ENCODE results near the gene SERPINB11.
"Not testable (repeated sequence)": the region's sequence is repeated elsewhere in the genome, so short reads cannot be mapped to it uniquely, and the experiment has no call there.

Gene SERPINB11

GRCh38 chr18:63702660-63703059, at the start of gene SERPINB11:
Gene SERPINB11, plus strand, starts transcription at chr18:63702960. Its CDS starts 7,234 bp downstream, at chr18:63710194.
- no peak for DNase-seq (ENCODE audit: low read depth in 2 of 2)

GRCh38 chr18:63658920-63659319, 43.8 kb upstream of the SERPINB11 start:
- DNase-seq (ENCODE audit: low read depth in 2 of 2): not testable (repeated sequence)

- not testable (repeated sequence) for DNase-seq (ENCODE audit: low read depth in 2 of 2)
These were observed 41.0 kb upstream of the SERPINB11 start, which contains the start of gene SERPINB3 for GRCh38 chr18:63661750-63662149. Gene SERPINB3, minus strand, starts transcription at chr18:63661893. Its CDS starts 677 bp downstream, at chr18:63661216.

- no peak for DNase-seq (ENCODE audit: low read depth in 2 of 2)
These were observed 38.2 kb upstream of the SERPINB11 start for GRCh38 chr18:63664571-63664970.

- no peak for DNase-seq (ENCODE audit: low read depth in 2 of 2)
These were observed 26.0 kb upstream of the SERPINB11 start for GRCh38 chr18:63676526-63677323.

- DNase-seq (ENCODE audit: low read depth in 2 of 2): no peak
These were observed 25.1 kb upstream of the SERPINB11 start for GRCh38 chr18:63677500-63678225.

- no peak for DNase-seq (ENCODE audit: low read depth in 2 of 2)
These were observed 22.7 kb upstream of the SERPINB11 start for GRCh38 chr18:63679820-63680606.

- no peak for DNase-seq (ENCODE audit: low read depth in 2 of 2)
These were observed 21.1 kb upstream of the SERPINB11 start for GRCh38 chr18:63681449-63682340.

GRCh38 chr18:63683152-63683551, 19.6 kb upstream of the SERPINB11 start:
- no peak for DNase-seq (ENCODE audit: low read depth in 2 of 2)

GRCh38 chr18:63683890-63684289, 18.9 kb upstream of the SERPINB11 start:
- DNase-seq (ENCODE audit: low read depth in 2 of 2): no peak

GRCh38 chr18:63684718-63685117, 18.0 kb upstream of the SERPINB11 start:
- no peak for DNase-seq (ENCODE audit: low read depth in 2 of 2)

GRCh38 chr18:63686871-63687270, 15.9 kb upstream of the SERPINB11 start:
- no peak for DNase-seq (ENCODE audit: low read depth in 2 of 2)

GRCh38 chr18:63689064-63689463, 13.7 kb upstream of the SERPINB11 start:
- DNase-seq (ENCODE audit: low read depth in 2 of 2): no peak

GRCh38 chr18:63697097-63697660, 5.6 kb upstream of the SERPINB11 start:
- DNase-seq (ENCODE audit: low read depth in 2 of 2): no peak

- no peak for DNase-seq (ENCODE audit: low read depth in 2 of 2)
These were observed 2.3 kb upstream of the SERPINB11 start for GRCh38 chr18:63700501-63700900.

- no peak for DNase-seq (ENCODE audit: low read depth in 2 of 2)
These were observed 808 bp upstream of the SERPINB11 start for GRCh38 chr18:63701952-63702351.

- no peak for DNase-seq (ENCODE audit: low read depth in 2 of 2)
These were observed 2.6 kb downstream of the SERPINB11 start for GRCh38 chr18:63705401-63705800.

- DNase-seq (ENCODE audit: low read depth in 2 of 2): no peak
These were observed 5.1 kb downstream of the SERPINB11 start for GRCh38 chr18:63707816-63708215.

GRCh38 chr18:63708650-63709049, 5.9 kb downstream of the SERPINB11 start:
- DNase-seq (ENCODE audit: low read depth in 2 of 2): no peak

- no peak for DNase-seq (ENCODE audit: low read depth in 2 of 2)
These were observed 23.1 kb downstream of the SERPINB11 start for GRCh38 chr18:63725682-63726480.
